RPMI8226 (cell line): ENCODE data around the gene ZDHHC11.
"Not testable (repeated sequence)": the region's sequence is repeated elsewhere in the genome, so short reads cannot be mapped to it uniquely, and the experiment has no call there.

Experiments used
- DNase-seq: peaks from one replicate; pipeline ENCODE4 v3.0.0-alpha.2; 2015

ZDHHC11 gene

DNA sequence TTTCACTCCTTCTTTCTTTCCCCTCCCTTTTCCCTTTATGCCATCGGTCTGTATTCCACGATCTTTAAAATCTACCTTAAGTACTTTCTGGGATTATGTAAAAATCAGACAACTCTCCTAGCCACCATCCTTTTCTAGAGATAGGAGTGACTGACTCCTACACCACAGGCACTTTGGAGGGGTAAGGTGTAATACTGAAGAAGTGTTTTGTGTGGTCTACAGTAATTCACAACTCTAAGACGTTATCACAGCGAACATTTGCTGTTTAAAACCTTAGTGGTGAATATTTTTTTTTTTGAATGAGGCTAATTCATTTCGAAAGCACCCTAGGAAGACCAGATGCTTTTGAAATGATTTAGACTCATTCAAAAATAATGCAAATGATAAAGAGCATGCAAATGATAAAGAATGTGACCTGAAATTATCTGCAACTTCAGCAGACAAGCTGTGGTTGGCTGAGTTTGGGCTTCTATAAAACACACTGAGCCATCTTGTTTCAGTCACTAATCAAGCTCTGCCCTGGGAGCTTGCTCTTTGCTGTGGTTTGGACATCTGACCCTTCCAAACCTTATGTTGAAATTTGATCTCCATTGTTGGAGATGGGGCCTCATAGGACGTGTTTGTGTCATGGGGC is 52.2 kb downstream of the ZDHHC11 start:
- DNase-seq = not testable (repeated sequence)

- DNase-seq = not testable (repeated sequence)
Observed at GRCh38 chr5:797986-798385, 52.8 kb downstream of the ZDHHC11 start.

DNA sequence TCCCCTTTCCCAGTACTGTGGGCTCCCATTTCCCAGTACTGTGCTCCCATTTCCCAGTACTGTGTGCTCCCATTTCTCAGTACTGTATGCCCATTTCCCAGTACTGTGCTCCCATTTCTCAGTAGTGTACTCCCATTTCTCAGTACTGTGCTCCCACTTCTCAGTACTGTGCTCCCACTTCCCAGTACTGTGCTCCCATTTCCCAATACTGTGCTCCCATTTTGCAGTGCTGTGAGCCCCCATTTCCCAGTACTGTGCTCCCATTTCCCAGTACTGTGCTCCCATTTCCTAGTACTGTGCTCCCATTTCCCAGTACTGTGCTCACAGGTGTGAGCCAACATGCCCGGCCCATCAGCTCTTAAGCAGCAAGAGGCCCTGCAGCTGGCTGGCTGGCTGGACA is 54.9 kb downstream of the ZDHHC11 start:
- not testable (repeated sequence) for DNase-seq

DNA sequence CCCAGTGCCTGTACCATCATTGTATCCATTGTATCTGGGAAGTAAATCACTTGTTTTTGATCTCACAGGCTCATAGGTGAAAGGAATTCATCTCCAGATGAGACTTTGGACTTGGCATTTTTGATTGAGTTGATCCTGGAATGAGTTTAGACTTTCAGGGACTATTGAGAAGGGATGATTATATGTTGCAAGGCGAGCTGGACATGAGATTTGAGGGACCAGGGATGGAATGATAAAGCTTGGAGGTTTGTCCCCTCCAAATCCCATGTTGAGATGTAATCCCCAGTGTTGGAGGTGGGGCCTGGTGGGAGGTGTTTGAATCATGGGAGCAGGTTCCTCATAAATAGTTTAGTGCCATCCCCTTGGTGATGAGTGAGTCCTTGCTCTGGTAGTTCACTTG is 55.8 kb downstream of the ZDHHC11 start:
- DNase-seq = not testable (repeated sequence)

GRCh38 chr5:788703-789102 is 62.1 kb downstream of the ZDHHC11 start:
- not testable (repeated sequence) for DNase-seq

GRCh38 chr5:787857-788233 is 62.9 kb downstream of the ZDHHC11 start:
- not testable (repeated sequence) for DNase-seq

- not testable (repeated sequence) for DNase-seq
Observed at GRCh38 chr5:787224-787856, 63.4 kb downstream of the ZDHHC11 start.

DNA sequence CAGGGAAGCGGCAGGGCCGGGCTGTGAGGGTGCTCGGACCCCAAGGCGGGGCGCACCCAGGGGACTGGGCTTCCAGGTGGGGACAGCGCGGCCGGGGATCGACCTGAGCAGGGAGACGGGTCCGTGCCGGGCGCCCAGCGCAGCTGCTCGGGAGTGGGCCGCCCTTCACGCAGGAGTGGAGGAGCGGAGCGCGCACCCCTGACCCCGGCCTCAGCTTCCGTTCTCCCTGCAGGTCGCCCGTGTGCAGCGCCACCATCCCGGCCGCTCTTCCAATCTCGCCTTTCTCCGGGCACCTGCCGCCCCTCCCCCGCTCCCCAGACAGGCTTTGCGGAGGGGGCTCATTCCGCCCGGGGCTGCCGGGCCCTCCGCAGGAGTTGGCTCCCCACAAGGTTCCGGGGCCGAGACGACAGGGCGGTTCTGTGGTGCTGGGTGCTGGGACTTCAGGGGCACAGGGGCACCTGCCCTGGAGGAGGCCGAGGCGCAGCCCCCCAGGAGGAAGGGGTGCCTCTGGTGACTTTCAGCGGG is 65.5 kb downstream of the ZDHHC11 start:
- DNase-seq = peak; percentile 47

DNA sequence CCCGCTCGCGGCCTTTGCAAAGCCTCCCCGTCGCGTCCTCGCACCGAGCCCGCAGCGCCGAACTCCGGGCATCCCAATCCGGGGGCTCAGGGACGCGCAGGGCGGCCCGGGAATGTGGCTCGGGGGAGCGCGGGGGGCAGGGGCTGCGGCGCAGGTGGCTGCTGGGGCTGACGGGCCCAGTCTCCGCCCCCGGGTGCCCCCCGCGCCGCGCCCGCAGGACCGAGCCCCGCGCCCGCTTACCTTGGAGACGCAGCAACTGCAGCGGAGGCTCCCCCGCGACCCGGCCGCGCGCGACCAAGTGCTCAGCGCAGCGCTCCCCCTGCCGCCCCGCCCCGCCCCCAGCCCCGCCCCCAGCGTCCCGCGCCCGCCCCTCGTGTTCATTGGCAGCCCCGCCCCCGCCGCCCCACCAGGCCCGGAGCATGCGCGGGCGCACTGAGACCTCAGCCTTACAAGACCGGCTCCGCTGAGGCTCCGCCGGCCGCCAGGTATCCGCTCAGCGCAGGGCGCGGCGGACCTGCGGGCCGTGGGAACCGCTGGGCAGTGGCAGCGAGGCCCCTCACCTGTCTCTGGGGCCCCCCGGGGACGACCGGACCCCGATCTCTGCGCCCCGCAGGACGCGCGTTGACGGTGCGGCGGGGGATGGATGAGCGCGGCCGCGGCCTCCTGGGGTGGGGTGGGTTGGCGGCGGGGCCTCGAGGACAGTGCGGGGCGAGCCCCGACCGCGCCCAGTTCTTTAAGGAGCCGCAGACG is 66.2 kb downstream of the ZDHHC11 start, which contains the start of gene ZDHHC11B:
ZDHHC11B (minus strand) TSS at position 302 of the 750 bp plus-strand sequence. CDS start 17,810 bp downstream, outside the sequence.
- DNase-seq = peak; percentile 99

GRCh38 chr5:783881-784427 is 66.8 kb downstream of the ZDHHC11 start:
- DNase-seq = peak; percentile 63

DNA sequence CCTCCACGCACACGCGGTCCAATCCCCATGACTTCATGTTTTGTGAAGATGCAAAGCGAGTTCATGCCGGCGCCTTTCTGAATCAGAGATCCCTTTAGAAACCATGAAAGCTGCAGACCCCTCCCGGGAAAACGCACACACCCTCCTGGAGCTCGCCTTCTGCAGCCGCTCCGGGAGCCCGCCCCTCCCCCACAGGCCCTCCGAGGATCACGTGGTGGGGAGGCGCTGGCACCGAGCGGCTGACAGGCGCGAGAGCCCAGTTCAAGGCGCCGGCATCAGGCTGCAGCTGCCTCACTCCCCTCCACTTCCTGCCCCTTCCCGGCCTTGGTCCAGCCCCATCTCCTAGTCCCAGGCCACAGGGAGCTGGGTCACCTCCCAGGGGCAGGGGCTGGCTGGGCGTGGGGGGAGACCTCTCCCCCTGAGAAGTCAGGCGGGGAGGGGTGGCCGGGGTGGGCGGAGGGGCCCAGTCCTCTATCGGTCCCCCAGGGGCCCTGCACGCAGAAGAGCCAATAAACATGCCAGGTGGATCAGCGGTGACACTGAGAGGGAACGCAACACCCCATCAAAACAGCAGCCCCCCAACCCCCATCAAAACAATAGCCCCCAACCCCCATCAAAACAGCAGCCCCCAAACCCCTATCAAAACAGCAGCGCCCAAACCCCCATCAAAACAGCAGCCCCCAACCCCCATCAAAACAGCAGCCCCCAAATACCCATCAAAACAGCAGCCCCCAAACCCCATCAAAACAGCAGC is 67.6 kb downstream of the ZDHHC11 start:
- peak; percentile 40 for DNase-seq

DNA sequence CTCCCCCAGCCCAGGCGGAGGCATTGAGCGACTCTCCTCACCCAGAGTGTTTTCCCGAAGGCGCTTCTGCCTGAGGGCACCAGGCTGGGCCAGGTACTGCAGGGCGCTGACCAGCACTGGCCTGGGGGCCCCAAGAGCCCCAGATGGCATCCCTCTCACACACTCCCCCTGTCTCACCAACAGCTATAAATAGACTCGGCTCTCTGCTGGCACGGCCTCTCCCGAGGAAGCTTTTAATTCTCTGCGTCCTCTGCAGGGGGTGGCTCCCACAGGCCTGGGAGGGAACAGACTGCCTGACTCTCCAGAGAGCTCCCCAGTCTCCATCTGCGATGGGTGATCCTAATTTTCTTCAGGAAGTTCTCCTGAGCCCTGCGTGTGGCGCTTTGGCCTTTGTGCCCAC is 68.4 kb downstream of the ZDHHC11 start:
- not testable (repeated sequence) for DNase-seq

- not testable (repeated sequence) for DNase-seq
Observed at GRCh38 chr5:780571-780970, 70.2 kb downstream of the ZDHHC11 start.

DNA sequence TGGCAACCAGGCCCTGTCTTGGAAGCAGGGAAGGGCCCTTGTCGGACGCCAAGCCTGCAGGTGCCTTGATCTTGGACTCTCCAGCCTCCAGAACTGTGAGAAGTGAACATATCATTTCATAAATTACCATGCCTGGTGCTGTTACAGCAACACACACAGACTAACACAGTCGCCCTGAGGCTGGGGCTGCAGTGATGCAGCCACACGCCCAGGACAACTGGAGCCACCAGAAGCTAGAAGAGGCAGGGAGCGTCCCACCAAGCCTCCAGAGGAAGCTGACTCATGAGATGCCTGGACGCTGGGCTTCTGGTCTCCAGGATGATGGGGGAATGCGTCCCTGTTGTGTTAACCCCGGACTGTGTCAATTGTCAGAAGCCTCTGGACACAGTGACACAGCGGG is 71.8 kb downstream of the ZDHHC11 start:
- not testable (repeated sequence) for DNase-seq

DNA sequence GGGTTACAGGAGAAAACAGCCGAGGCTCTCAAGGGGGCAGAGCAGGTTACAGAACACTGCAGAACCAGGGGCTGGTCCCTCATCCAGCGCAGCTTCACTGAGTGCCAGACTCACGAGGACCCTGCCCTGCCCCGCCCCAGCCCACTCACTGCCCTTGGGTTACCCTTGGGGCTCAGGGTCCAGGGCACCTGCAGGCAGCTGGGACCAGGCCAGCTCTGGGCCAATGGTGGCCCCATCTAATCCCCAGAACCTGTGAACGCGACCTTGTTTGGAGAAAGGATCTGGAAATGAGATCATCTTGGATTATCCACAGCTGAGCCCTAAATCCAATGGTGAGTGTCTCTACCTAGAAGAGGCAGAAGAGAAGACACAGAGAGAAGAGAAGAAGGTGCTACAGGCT is 72.4 kb downstream of the ZDHHC11 start:
- DNase-seq = not testable (repeated sequence)

DNA sequence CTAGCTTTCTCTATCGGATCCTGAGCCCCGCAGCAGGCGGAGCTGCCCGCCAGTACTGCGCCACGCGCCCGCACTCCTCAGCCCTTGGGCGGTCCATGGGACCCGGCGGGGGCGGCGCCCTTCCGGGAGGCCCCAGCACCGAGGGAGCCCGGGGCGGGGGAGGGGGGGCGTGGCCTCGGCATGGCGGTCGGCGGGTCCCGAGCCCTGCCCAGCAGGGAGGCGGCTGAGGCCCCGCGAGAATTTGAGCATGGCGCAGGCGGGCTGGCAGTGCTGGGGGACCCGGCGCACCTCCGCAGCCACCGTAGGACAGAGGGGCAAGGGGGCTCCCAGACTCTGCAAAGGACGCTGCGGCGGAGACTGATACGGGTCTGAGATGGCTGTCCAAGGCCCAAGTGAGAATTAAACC is 73.0 kb downstream of the ZDHHC11 start:
- DNase-seq = no peak

DNA sequence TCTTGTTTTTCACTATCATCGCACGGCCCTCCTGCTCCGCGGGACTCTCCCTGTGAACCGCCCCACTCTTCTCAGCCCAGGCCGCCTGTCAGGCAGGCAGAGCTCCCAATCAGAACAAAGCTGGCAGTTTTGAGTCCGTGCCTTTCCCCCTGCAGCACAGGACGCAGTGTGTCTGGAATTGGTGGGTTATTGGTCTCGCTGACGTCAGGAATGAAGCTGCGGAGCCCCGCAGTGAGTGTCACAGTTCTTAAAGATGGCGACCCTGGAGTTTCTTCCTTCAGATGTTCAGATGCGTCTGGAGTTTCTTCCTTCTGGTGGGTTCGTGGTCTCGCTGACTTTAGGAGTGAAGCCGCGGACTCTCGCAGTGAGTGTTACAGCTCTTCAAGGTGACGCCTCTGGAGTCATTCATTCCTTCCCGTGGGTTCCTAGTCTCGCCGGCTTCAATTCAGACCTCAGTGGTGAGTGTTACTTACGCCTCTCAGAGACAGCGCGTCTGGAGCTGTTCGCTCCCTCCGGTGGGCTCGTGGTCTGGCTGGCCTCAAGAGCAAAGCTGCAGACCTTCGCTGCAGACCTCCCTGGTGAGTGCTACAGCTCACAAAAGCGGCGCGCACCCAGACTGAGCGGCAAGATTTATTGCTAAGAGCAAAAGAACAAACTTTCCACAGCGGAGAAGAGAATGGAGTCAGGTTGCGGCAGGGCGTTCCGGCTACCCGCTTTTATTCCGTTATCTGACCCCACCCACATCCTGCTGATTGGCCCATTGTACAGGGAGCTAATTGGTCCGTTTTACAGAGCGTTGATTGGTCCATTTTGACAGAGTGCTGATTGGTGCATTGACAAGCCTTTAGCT is 73.7 kb downstream of the ZDHHC11 start:
- DNase-seq = peak; percentile 7

- peak; percentile 2 for DNase-seq
Observed at GRCh38 chr5:775961-776861, 74.6 kb downstream of the ZDHHC11 start.

GRCh38 chr5:775595-775960 is 75.2 kb downstream of the ZDHHC11 start:
- not testable (repeated sequence) for DNase-seq

- not testable (repeated sequence) for DNase-seq
Observed at GRCh38 chr5:774854-775505, 75.8 kb downstream of the ZDHHC11 start.
